Mesothelial cell of epicardium (in vitro differentiated cells): Measurements from ENCODE around the gene PPA1. TPM values are rescaled to one million over a fixed set of nuclear protein-coding genes. Genes with fewer than 3 reads are reported as not detected.
"Not testable (repeated sequence)": the region's sequence is repeated elsewhere in the genome, so short reads cannot be mapped to it uniquely, and the experiment has no call there.

ENCODE experiments used
- DNase-seq, 2 experiments: peaks; one replicate each; pipeline ENCODE4 v3.0.0; 2021; ENCODE audit warnings: low spot score in 2 of 2; ENCODE audit not compliant: unreplicated experiment in 2 of 2
- H3K27ac Mint-ChIP-seq: 2 replicates; pipeline ENCODE4 v1.8.0; 2021; ENCODE audit warnings: mixed read lengths
- H3K27me3 Mint-ChIP-seq: 2 replicates; pipeline ENCODE4 v1.8.0; 2021; ENCODE audit warnings: low read depth, mixed read lengths
- H3K36me3 Mint-ChIP-seq: 2 replicates; pipeline ENCODE4 v1.8.0; 2021; ENCODE audit warnings: mixed read lengths
- H3K4me1 Mint-ChIP-seq: 2 replicates; pipeline ENCODE4 v1.8.0; 2021; ENCODE audit warnings: mixed read lengths
- H3K4me3 Mint-ChIP-seq: 2 replicates; pipeline ENCODE4 v1.8.0; 2021; ENCODE audit warnings: mild to moderate bottlenecking, moderate library complexity, mixed read lengths
- H3K9me3 Mint-ChIP-seq: 2 replicates; pipeline ENCODE4 v1.8.0; 2021; ENCODE audit warnings: mixed read lengths
- total RNA-seq: library from RNA; stranded (reverse); gene quantifications from 3 replicates; pipeline ENCODE4 v1.2.1, GENCODE V29; 2021
- TF ChIP-seq, protein P1 (sequence below): fragments of 200-600 bp; sonication (generic); IDR thresholded peaks from one replicate; pipeline ENCODE4 v1.5.0; 2021; ENCODE audit warnings: antibody characterized with exemption; ENCODE audit not compliant: unreplicated experiment

Gene PPA1
- total RNA-seq, 1 donor from 2014 or later = 73.5 TPM

DNA sequence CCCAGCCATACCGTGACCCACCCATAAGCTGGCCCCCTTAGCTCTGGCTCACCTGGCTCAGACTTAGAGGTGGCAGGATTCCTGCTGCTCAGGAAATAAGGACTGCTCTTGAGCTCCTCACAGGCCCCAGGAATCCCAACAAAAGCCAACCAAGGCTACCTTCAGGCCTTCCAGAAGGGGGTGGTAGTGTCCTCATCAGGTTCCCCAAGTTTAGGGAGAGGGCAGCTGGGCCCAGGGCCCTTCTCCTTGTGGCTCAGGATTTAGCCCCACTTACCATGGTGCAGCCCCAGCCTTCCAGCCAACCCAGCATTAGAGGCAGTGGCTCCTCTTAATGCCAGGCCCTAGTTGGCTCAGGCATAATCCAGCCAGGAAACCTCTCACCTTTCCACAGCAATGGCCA lies 27.0 kb upstream of the PPA1 start:
- Mint-ChIP-seq H3K36me3 (peaks cover 2% of the 10 kb centered on the region), H3K4me1 (peaks cover 17% of the 10 kb centered on the region), H3K4me3 (no peak overlapping the region), H3K9me3 (peaks cover 15% of the 10 kb centered on the region), H3K27me3 (peaks cover 9% of the 10 kb centered on the region), H3K27ac (no peak overlapping the region)
- TF ChIP-seq, protein P1, sequence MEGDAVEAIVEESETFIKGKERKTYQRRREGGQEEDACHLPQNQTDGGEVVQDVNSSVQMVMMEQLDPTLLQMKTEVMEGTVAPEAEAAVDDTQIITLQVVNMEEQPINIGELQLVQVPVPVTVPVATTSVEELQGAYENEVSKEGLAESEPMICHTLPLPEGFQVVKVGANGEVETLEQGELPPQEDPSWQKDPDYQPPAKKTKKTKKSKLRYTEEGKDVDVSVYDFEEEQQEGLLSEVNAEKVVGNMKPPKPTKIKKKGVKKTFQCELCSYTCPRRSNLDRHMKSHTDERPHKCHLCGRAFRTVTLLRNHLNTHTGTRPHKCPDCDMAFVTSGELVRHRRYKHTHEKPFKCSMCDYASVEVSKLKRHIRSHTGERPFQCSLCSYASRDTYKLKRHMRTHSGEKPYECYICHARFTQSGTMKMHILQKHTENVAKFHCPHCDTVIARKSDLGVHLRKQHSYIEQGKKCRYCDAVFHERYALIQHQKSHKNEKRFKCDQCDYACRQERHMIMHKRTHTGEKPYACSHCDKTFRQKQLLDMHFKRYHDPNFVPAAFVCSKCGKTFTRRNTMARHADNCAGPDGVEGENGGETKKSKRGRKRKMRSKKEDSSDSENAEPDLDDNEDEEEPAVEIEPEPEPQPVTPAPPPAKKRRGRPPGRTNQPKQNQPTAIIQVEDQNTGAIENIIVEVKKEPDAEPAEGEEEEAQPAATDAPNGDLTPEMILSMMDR = no peak
- no peak for DNase-seq

DNA sequence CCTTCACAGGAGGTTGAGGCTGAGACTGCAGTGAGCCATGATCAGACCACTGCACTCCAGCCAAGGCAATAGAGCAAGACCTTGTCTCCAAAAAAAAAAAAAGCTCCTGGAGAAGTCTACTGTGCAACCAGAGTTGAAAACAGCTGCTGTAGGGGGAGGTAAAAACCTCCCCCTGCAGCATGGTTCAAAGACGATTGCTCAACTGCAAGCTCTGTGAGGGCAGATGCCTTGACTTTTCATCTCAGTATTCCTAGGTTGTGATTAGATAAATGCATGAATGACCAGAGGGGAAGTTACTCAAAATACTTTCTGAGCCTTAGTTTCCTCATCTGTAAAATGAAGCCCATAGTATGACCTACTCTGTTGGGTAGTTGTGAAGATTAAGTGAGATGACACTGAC lies 25.0 kb upstream of the PPA1 start:
- Mint-ChIP-seq H3K27ac (peak overlapping the region; percentile 97), H3K4me3 (no peak overlapping the region), H3K4me1 (peaks cover 22% of the 10 kb centered on the region), H3K36me3 (peaks cover 2% of the 10 kb centered on the region), H3K27me3 (peaks cover 4% of the 10 kb centered on the region), H3K9me3 (peaks cover 15% of the 10 kb centered on the region)
- TF ChIP-seq, protein P1 = no peak
- no peak for DNase-seq

DNA sequence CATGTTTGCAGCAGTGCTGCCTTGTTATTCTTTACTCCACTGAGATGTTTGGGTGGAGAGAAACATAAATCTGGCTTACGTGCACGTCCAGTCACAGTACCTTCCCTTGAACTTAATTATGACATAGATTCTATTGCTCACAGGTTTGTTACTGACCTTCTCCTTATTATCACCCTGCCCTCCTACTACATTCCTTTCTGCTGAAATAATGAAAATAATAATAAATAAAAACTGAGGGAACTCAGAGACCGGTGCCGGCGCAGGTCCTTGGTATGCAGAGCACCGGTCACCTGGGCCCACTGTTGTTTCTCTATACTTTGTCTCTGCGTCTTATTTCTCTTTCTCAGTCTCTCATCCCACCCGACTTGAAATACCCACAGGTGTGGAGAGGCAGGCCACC lies 24.6 kb upstream of the PPA1 start:
- not testable (repeated sequence) for DNase-seq, H3K4me3 Mint-ChIP-seq, H3K27me3 Mint-ChIP-seq, H3K36me3 Mint-ChIP-seq
- H3K4me1 Mint-ChIP-seq = peaks cover 22% of the 10 kb centered on the region
- peaks cover 15% of the 10 kb centered on the region for H3K9me3 Mint-ChIP-seq
- peak overlapping the region; percentile 97 for H3K27ac Mint-ChIP-seq

DNA sequence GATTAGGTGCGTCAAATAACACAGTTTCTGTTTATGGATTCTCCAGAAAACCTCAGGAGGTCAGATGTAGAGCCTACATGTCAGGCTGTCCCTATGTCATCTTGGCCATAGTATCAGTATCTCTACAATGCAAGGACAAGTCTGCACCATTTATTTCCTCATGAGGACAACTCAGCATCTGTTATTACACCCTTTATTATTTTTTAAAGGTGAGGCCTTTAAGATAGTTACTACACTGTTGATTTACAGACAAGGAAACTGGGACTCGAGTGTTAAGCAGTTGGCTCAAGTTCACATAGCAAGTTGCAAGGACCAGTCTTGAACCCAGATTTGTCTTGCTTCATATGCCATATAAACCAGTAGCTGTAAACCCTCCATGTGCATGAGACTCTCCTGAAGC lies 23.2 kb upstream of the PPA1 start:
- no peaks in the 10 kb centered on the region for H3K27me3 Mint-ChIP-seq
- H3K9me3 Mint-ChIP-seq = peaks cover 13% of the 10 kb centered on the region
- TF ChIP-seq, protein P1 = no peak
- no peak overlapping the region for H3K4me3 Mint-ChIP-seq
- H3K27ac Mint-ChIP-seq = no peak overlapping the region
- peaks cover 22% of the 10 kb centered on the region for H3K4me1 Mint-ChIP-seq
- peaks cover 2% of the 10 kb centered on the region for H3K36me3 Mint-ChIP-seq
- no peak for DNase-seq

DNA sequence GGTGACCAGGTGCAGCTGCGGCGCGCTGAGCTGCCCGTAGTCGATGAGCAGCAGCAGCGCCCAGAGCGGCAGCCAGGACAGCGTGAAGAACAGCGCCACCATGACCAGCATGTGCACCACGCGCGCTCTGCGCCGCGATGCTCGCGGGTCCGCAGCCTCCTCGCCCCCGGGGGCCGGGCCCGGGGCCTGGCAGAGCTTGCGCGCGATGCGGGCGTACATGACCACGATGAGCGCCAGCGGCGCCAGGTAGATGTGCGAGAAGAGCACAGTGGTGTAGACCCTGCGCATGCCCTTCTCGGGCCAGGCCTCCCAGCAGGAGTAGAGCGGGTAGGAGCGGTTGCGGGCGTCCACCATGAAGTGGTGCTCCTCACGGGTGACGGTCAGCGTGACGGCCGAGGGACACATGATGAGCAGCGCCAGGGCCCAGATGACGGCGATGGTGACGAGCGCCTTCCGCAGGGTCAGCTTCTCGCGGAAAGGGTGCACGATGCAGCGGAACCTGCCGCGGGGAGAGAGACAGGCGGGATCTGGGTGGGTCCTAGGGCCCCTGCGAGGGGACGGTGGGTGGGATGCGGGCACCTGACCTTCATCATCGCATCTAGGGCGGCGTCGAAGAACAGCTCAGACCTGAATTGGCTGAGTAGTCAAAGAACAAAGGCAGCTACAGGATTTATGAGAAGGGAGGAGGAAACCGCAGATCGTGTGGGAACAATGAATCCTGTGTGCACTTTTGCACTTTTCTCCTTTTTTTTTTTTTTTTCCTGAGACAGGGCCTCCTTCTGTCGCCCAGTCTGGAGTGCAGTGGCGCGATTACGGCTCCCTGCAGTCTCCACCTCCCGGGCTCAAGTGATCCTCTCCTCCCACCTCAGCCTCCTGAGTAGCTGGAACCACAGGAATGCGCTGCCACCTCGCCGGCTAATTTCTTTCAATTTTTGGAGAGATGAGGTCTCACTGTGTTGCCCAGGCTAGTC lies 22.4 kb upstream of the PPA1 start:
- no peak overlapping the region for H3K27ac Mint-ChIP-seq
- peaks cover 22% of the 10 kb centered on the region for H3K4me1 Mint-ChIP-seq
- peaks cover 2% of the 10 kb centered on the region for H3K36me3 Mint-ChIP-seq
- H3K4me3 Mint-ChIP-seq = no peak overlapping the region
- peaks cover 10% of the 10 kb centered on the region for H3K9me3 Mint-ChIP-seq
- no peak for DNase-seq
- TF ChIP-seq, protein P1 = no peak
- no peaks in the 10 kb centered on the region for H3K27me3 Mint-ChIP-seq

DNA sequence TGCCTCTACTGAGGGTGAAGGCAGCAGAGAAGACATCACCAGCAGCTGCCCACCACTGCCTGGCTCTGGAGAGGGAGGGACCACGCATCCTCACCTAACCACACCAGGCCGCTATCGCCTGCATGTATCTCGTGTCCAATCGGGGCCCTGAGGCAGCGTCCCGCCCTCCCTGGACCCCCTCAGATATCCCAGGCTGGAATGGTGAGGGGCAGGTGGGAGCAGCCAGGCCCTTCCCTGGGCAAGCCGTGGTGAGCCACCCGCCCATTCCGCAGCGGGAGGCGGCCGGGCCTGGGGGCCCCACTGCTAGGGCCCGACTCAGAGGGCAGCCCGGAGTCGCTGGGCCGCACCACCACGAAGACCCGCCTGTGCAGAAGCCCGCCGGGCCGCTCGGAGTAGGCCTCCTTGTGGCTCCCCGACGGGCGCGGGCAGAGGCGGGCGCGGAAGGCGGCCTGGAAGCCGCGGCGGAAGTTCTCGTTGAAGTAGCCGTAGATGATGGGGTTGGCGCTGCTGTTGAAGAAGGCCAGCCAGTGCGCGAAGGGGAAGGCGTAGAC lies 21.6 kb upstream of the PPA1 start:
- H3K27ac Mint-ChIP-seq = no peak overlapping the region
- H3K36me3 Mint-ChIP-seq = peaks cover 2% of the 10 kb centered on the region
- H3K4me1 Mint-ChIP-seq = peaks cover 22% of the 10 kb centered on the region
- TF ChIP-seq, protein P1 = no peak
- H3K4me3 Mint-ChIP-seq = no peak overlapping the region
- H3K9me3 Mint-ChIP-seq = peaks cover 13% of the 10 kb centered on the region
- no peak for DNase-seq
- no peaks in the 10 kb centered on the region for H3K27me3 Mint-ChIP-seq
